K562 (cell line): ENCODE data around the gene CR2. TPM values are rescaled to one million over a fixed set of nuclear protein-coding genes. Genes with fewer than 3 reads are reported as not detected.

ENCODE experiments used
- BCL6 ChIP-seq: fragments of 250-450 bp; sonication (Bioruptor Pico); IDR thresholded peaks from 2 replicates; pipeline ENCODE4 v1.4.0; 2020
- FOXM1 ChIP-seq, 2 experiments: fragments of 450-650 bp in 1 of 2; sonication (generic) in 1 of 2; formaldehyde crosslinking in 1 of 2; IDR thresholded peaks; 2 replicates each; pipeline versions ENCODE4 v1.6.1 to v1.9.0; 2017 to 2022; ENCODE audit warnings: low read depth in 2 of 2, mild to moderate bottlenecking in 2 of 2, missing genetic modification reagents in 1 of 2, moderate library complexity in 1 of 2
- HDGF ChIP-seq: fragments of 450-650 bp; IDR thresholded peaks from 2 replicates; pipeline ENCODE4 v1.6.1; 2016
- MCM7 ChIP-seq, 2 experiments: fragments of 450-650 bp; IDR thresholded peaks; 2 replicates each; pipeline ENCODE4 v1.6.1; 2016 to 2018
- MYC ChIP-seq, 2 experiments: fragments of 250-450 bp in 1 of 2; sonication (Bioruptor Pico) in 1 of 2; IDR thresholded peaks; 2 replicates each; pipeline versions ENCODE4 v1.5.1 to v1.6.1; 2012 to 2021; ENCODE audit warnings: low read depth in 2 of 2, borderline replicate concordance in 1 of 2, improper control_type of control experiment in 1 of 2, low read length in 1 of 2, mild to moderate bottlenecking in 1 of 2, moderate library complexity in 1 of 2
- NFE2L1 ChIP-seq: fragments of 450-650 bp; IDR thresholded peaks from 2 replicates; pipeline ENCODE4 v1.6.1; 2016; ENCODE audit warnings: missing genetic modification characterization, low read depth, mild to moderate bottlenecking, missing compliant biosample characterization, moderate library complexity, borderline replicate concordance
- NR2F6 ChIP-seq: fragments of 450-650 bp; formaldehyde crosslinking; IDR thresholded peaks from 2 replicates; pipeline ENCODE4 v1.4.0; 2020; ENCODE audit warnings: mild to moderate bottlenecking
- POLR2H ChIP-seq: IDR thresholded peaks from 2 replicates; pipeline ENCODE4 v1.6.1; 2016; ENCODE audit warnings: missing genetic modification characterization, low read depth, mild to moderate bottlenecking, control low read depth, missing compliant biosample characterization, moderate library complexity
- SMAD4 ChIP-seq: fragments of 250-450 bp; sonication (Bioruptor Pico); conservative IDR thresholded peaks from 2 replicates; pipeline ENCODE4 v1.8.0; 2021; ENCODE audit warnings: inconsistent platforms, mild to moderate bottlenecking, moderate library complexity
- SMARCA5 ChIP-seq: fragments of 450-650 bp; IDR thresholded peaks from 2 replicates; pipeline ENCODE4 v1.6.1; 2016
- SMARCC2 ChIP-seq: fragments of 450-650 bp; IDR thresholded peaks from 2 replicates; pipeline ENCODE4 v1.6.1; 2017; ENCODE audit warnings: antibody characterized with exemption, moderate library complexity, mild to moderate bottlenecking, low read depth
- SPI1 ChIP-seq: IDR thresholded peaks from 2 replicates; pipeline ENCODE4 v1.6.1; 2011; ENCODE audit warnings: low read depth, low read length, control low read depth, borderline replicate concordance
- TARDBP ChIP-seq: fragments of 450-650 bp; IDR thresholded peaks from 2 replicates; pipeline ENCODE4 v1.6.1; 2016
- ZBTB8A ChIP-seq: fragments of 450-650 bp; IDR thresholded peaks from 2 replicates; pipeline ENCODE4 v1.6.1; 2018; ENCODE audit warnings: mild to moderate bottlenecking, moderate library complexity; ENCODE audit not compliant: partially characterized antibody
- ZC3H4 ChIP-seq: sonication (generic); formaldehyde crosslinking; IDR thresholded peaks from 2 replicates; pipeline ENCODE4 v1.9.0; 2021; ENCODE audit warnings: missing genetic modification reagents, borderline replicate concordance
- ZFPM2 ChIP-seq: fragments of 250-450 bp; sonication (Bioruptor Pico); IDR thresholded peaks from 2 replicates; pipeline ENCODE4 v1.5.1; 2022; ENCODE audit warnings: mild to moderate bottlenecking
- ZNF184 ChIP-seq: sonication (generic); formaldehyde crosslinking; IDR thresholded peaks from 2 replicates; pipeline ENCODE4 v1.5.0; 2020; ENCODE audit warnings: missing genetic modification reagents
- ZNF239 ChIP-seq: fragments of 250-450 bp; sonication (Bioruptor Pico); IDR thresholded peaks from 2 replicates; pipeline ENCODE4 v1.4.0; 2020; ENCODE audit warnings: mild to moderate bottlenecking
- ZNF324 ChIP-seq: fragments of 250-450 bp; sonication (Bioruptor Pico); IDR thresholded peaks from 2 replicates; pipeline ENCODE4 v1.4.0; 2020; ENCODE audit warnings: mild to moderate bottlenecking
- ZNF584 ChIP-seq: fragments of 200-800 bp; sonication (Bioruptor generic); IDR thresholded peaks from 2 replicates; pipeline ENCODE4 v1.6.1; 2016; ENCODE audit warnings: low read depth, mild to moderate bottlenecking, missing genetic modification characterization, missing compliant biosample characterization
- ZNF589 ChIP-seq: fragments of 200-800 bp; sonication (Bioruptor generic); IDR thresholded peaks from 2 replicates; pipeline ENCODE4 v1.6.1; 2016; ENCODE audit warnings: low read depth, missing genetic modification characterization, missing compliant biosample characterization
- ZNF592 ChIP-seq: fragments of 450-650 bp; IDR thresholded peaks from 2 replicates; pipeline ENCODE4 v1.6.1; 2017; ENCODE audit warnings: antibody characterized with exemption, mild to moderate bottlenecking
- polyA plus RNA-seq, 8 experiments: library from polyadenylated mRNA; depleted of rRNA in 4 of 8; stranded (reverse) in 5 of 8; unstranded in 3 of 8; fragments of >200 nt; fragmentation: Nextera tagmentation in 2 of 8; fragmentation: Illumina TruSeq in 1 of 8; extraction: Ambion mirVana in 2 of 8; extraction: Trizol in 1 of 8; gene quantifications; 2 replicates each; pipeline versions ENCODE4 v1.2.1 to v1.2.3, GENCODE V29; 2011 to 2014; ENCODE audit warnings: inconsistent platforms in 1 of 8, missing spikeins in 1 of 8
- total RNA-seq, 7 experiments: library from RNA; depleted of rRNA in 6 of 7; stranded (reverse); fragments of >200 nt in 6 of 7; fragmentation: Illumina TruSeq in 2 of 7; extraction: Trizol in 2 of 7; gene quantifications; 2 replicates each; pipeline versions ENCODE4 v1.2.1 to v1.2.3, GENCODE V29; 2011 to 2021; ENCODE audit warnings: low replicate concordance in 1 of 7
- TF ChIP-seq, protein P1 (sequence below): fragments of 250-450 bp; sonication (Bioruptor Pico); IDR thresholded peaks from 2 replicates; pipeline ENCODE4 v1.8.0; 2022; ENCODE audit warnings: moderate library complexity, mild to moderate bottlenecking, inconsistent platforms

Gene CR2
- total and polyA plus RNA-seq, 9 of the 15 experiments (the other 6 are each of a cell fraction or from before 2014, with no cell fraction given): 0.07 to 0.67 (median 0.37) TPM

DNA sequence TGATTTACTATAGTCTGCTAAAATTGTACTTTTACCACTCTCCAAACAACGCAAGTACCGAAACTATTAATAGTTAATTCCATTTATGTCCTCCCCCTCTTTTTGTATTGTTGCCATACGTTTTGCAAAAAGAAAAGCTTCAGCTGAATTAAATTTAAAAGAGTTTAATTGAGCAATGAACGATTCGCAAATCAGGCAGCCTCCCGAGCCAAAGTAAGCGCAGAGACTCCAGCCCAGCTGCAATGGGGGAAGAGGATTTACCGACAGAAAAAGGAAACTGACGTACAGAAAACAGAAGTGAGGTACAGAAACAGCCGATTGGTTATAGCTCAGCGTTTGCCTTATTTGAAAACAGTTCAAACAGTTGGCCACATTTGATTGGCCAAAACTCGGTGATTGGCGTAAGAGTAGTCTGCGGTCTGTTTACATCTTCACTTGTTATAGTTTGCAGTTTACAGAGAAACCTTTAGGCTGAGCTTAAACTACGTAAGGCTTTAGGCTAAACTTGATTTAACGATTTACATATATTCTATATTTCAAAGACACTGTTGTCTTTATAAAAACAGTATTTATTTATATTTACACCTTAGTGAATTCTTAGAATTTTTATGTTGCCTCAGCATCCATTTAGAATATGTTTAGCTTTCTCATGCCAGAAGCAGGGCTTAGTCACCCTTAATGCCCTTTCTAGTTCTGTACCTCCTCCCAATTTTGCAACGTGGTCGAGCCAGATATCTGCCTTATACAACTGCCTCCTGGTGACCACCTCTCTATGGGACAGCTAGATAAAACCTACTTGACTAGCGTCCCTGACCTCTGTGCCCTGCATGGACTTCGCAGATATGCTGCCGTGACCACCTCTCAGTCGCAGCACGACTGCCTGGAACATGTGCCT lies 65.6 kb downstream of the CR2 start (continued):
- TF ChIP-seq NR2F6 (CRISPR knock-in tag) (no peak), ZNF584 (CRISPR knock-in tag) (no peak), ZNF592 (peak; percentile 78), NFE2L1 (tag) (no peak), ZNF589 (CRISPR knock-in tag) (no peak; the same call in 1 of the 2 replicates), POLR2H (tag) (peak; percentile 84), SPI1 (peak; percentile 91), SMARCC2 (peak; percentile 83), MCM7 (IDR thresholded peaks at IDR 0.05) (no peak), ZC3H4 (CRISPR knock-in tag) (no peak), MYC (IDR thresholded peaks at IDR 0.05; ENCODE audit: low read depth, low read length) (peak; percentile 93), MYC (CRISPR knock-in tag; IDR thresholded peaks at IDR 0.05; ENCODE audit: borderline replicate concordance, low read depth) (no peak), BCL6 (CRISPR knock-in tag) (no peak), SMARCA5 (no peak), ZNF239 (CRISPR knock-in tag) (no peak; the same call in 1 of the 2 replicates), ZNF324 (CRISPR knock-in tag) (no peak), HDGF (no peak), TARDBP (peak; percentile 88), ZFPM2 (CRISPR knock-in tag) (no peak), FOXM1 (IDR thresholded peaks at IDR 0.05; ENCODE audit: low read depth) (peak; percentile 100), FOXM1 (CRISPR knock-in tag; IDR thresholded peaks at IDR 0.05; ENCODE audit: low read depth) (peak; percentile 99), SMAD4 (CRISPR knock-in tag) (peak; percentile 94), ZBTB8A (no peak), ZNF184 (no peak)
- TF ChIP-seq, protein P1, sequence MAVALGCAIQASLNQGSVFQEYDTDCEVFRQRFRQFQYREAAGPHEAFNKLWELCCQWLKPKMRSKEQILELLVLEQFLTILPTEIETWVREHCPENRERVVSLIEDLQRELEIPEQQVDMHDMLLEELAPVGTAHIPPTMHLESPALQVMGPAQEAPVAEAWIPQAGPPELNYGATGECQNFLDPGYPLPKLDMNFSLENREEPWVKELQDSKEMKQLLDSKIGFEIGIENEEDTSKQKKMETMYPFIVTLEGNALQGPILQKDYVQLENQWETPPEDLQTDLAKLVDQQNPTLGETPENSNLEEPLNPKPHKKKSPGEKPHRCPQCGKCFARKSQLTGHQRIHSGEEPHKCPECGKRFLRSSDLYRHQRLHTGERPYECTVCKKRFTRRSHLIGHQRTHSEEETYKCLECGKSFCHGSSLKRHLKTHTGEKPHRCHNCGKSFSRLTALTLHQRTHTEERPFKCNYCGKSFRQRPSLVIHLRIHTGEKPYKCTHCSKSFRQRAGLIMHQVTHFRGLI (CRISPR knock-in tag): no peak
